Measurements from ENCODE around the gene DVL2.

Gene DVL2

DNA sequence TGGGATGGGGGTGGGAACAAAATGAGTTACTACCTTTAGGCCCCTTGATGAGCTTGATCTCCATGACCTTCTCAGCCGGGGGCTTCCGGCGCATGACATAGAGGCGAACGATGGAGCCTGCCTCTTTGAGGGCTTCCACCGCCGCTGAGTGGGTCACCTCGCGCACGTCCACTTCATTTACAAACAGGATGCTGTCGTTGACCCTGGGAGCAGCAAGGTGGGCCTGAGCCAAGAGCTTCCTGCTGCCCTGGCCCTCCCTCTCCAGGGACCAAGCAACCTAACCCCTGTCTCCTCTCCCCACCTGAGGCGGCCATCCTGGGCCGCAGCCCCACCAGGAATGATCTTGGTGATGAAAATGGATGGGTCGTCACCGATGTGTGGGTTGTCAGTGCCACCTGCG, 30.9 kb downstream of the DVL2 start:
- no peaks in the 10 kb centered on the region for H3K27me3 ChIP-seq (ENCODE audit: control insufficient read depth, low read length)
- H3K4me1 ChIP-seq (ENCODE audit: control insufficient read depth, low read length) = peaks cover 21% of the 10 kb centered on the region
- TF ChIP-seq EZH2phosphoT487 (IDR thresholded peaks at IDR 0.05; ENCODE audit: borderline replicate concordance, low read length) = no peak
- TF ChIP-seq, protein P1, sequence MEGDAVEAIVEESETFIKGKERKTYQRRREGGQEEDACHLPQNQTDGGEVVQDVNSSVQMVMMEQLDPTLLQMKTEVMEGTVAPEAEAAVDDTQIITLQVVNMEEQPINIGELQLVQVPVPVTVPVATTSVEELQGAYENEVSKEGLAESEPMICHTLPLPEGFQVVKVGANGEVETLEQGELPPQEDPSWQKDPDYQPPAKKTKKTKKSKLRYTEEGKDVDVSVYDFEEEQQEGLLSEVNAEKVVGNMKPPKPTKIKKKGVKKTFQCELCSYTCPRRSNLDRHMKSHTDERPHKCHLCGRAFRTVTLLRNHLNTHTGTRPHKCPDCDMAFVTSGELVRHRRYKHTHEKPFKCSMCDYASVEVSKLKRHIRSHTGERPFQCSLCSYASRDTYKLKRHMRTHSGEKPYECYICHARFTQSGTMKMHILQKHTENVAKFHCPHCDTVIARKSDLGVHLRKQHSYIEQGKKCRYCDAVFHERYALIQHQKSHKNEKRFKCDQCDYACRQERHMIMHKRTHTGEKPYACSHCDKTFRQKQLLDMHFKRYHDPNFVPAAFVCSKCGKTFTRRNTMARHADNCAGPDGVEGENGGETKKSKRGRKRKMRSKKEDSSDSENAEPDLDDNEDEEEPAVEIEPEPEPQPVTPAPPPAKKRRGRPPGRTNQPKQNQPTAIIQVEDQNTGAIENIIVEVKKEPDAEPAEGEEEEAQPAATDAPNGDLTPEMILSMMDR (IDR thresholded peaks at IDR 0.05; ENCODE audit: low read depth, low read length, poor library complexity, severe bottlenecking) = no peak
- H3K4me2 ChIP-seq (ENCODE audit: low read length) = no peak overlapping the region
- H3K9me3 ChIP-seq (ENCODE audit: control insufficient read depth, insufficient read depth, low read length) = no peaks in the 10 kb centered on the region
- no peaks in the 10 kb centered on the region for H3K79me2 ChIP-seq (ENCODE audit: control insufficient read depth, low read length)
- no peaks in the 10 kb centered on the region for H3K9me2 ChIP-seq (replicated peaks; ENCODE audit: control insufficient read depth, low read length)
- no peaks in the 10 kb centered on the region for H4K20me1 ChIP-seq (ENCODE audit: control insufficient read depth, insufficient read depth, low read depth, low read length)
- H3K4me3 ChIP-seq (ENCODE audit: low read length) = no peak overlapping the region
- H3K27ac ChIP-seq (ENCODE audit: low read depth, low read length) = no peak overlapping the region
- H3F3A ChIP-seq (ENCODE audit: control insufficient read depth, insufficient read depth) = no peaks in the 10 kb centered on the region
- H3K36me3 ChIP-seq (ENCODE audit: control insufficient read depth, low read length) = peaks cover 16% of the 10 kb centered on the region

DNA sequence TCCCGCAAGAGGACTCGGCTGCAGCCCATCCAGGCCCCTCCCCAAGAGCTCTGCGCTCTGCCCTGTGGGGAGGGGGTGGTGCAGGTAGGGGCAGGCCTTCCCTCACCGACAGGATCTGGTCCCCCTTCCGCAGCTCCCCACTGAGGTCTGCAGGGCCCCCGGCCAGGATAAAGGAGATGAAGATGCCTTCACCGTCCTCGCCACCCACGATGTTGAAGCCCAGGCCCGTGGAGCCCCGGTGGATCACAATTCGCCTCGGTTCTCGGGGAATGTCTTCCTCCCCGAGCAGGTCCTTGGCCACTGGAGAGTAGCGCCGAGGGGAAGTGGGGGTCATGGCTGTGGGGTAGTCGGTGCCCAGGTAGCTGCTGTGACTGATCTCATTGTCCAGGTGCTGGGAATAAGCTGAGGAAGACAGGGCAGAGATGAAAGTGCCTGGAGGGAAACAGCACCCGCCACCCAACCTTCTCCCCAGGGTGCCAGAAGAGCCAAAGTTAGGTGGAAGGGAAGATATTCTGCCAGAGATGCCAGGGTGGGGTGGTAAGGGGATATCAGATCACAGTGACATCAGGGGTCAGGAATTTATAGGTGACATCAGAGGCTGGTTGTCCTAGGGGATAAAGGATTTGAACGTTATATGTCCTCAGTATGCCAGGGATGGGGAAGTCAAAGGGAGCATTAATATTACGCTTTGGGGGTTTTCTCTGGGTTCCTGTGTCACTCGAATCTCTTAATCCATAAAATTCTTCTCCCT, 37.5 kb downstream of the DVL2 start:
- no peak overlapping the region for H3K27ac ChIP-seq (ENCODE audit: low read depth, low read length)
- H3K9me2 ChIP-seq (replicated peaks; ENCODE audit: control insufficient read depth, low read length) = no peaks in the 10 kb centered on the region
- no peaks in the 10 kb centered on the region; the same call in 1 of the 2 replicates for H3K36me3 ChIP-seq (ENCODE audit: control insufficient read depth, low read length)

DNA sequence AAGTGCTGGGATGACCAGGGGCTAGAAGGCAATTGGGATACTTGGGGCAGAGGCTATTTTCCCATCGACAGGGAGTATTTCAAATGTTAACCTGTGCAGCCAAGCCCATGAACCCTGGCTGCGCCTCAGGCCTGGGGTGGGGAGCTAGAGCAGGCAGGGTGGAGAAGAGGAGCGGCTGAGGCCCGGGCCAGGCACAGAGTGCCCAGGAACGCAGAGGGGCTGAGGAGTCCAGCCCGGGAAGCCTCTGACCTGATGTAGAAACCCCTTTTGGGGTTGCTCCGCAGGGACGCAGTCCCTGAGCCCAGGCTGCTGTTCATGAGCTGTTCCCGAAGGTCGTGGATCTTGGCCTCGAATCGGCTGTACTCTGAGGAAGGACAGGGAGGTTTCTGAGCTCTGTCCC, 38.3 kb downstream of the DVL2 start:
- Histone ChIP-seq H3K4me1 (ENCODE audit: control insufficient read depth, low read length) (no peaks in the 10 kb centered on the region), H3K9me3 (ENCODE audit: control insufficient read depth, insufficient read depth, low read length) (no peaks in the 10 kb centered on the region), H4K20me1 (ENCODE audit: control insufficient read depth, insufficient read depth, low read depth, low read length) (no peaks in the 10 kb centered on the region), H3K4me2 (ENCODE audit: low read length) (no peak overlapping the region), H3K9me2 (replicated peaks; ENCODE audit: control insufficient read depth, low read length) (no peaks in the 10 kb centered on the region), H3F3A (ENCODE audit: control insufficient read depth, insufficient read depth) (no peaks in the 10 kb centered on the region), H3K27me3 (ENCODE audit: control insufficient read depth, low read length) (no peaks in the 10 kb centered on the region), H3K27ac (ENCODE audit: low read depth, low read length) (no peak overlapping the region), H3K4me3 (ENCODE audit: low read length) (no peak overlapping the region), H3K79me2 (ENCODE audit: control insufficient read depth, low read length) (no peaks in the 10 kb centered on the region), H3K36me3 (ENCODE audit: control insufficient read depth, low read length) (peaks cover 4% of the 10 kb centered on the region)
- TF ChIP-seq, protein P1 (IDR thresholded peaks at IDR 0.05; ENCODE audit: low read depth, low read length, poor library complexity, severe bottlenecking) = no peak
- no peak for TF ChIP-seq EZH2phosphoT487 (IDR thresholded peaks at IDR 0.05; ENCODE audit: borderline replicate concordance, low read length)

More for the DNA sequence above, 37.5 kb downstream of the DVL2 start:
- H3K4me3 ChIP-seq (ENCODE audit: low read length) = no peak overlapping the region
- TF ChIP-seq, protein P1 (IDR thresholded peaks at IDR 0.05; ENCODE audit: low read depth, low read length, poor library complexity, severe bottlenecking) = no peak
- no peak for TF ChIP-seq EZH2phosphoT487 (IDR thresholded peaks at IDR 0.05; ENCODE audit: borderline replicate concordance, low read length)
- H3K4me2 ChIP-seq (ENCODE audit: low read length) = no peak overlapping the region
- no peaks in the 10 kb centered on the region for H3K9me3 ChIP-seq (ENCODE audit: control insufficient read depth, insufficient read depth, low read length)
- no peaks in the 10 kb centered on the region for H3K4me1 ChIP-seq (ENCODE audit: control insufficient read depth, low read length)
- H3F3A ChIP-seq (ENCODE audit: control insufficient read depth, insufficient read depth) = no peaks in the 10 kb centered on the region
- H3K27me3 ChIP-seq (ENCODE audit: control insufficient read depth, low read length) = no peaks in the 10 kb centered on the region
- H4K20me1 ChIP-seq (ENCODE audit: control insufficient read depth, insufficient read depth, low read depth, low read length) = no peaks in the 10 kb centered on the region
- H3K79me2 ChIP-seq (ENCODE audit: control insufficient read depth, low read length) = no peaks in the 10 kb centered on the region
